Measurements from ENCODE around the gene MYO15B. TPM values are rescaled to one million over a fixed set of nuclear protein-coding genes. Genes with fewer than 3 reads are reported as not detected.

MYO15B gene
- total and polyA plus RNA-seq, 2 of the 13 experiments (the other 11 are each of a cell fraction or from before 2014, with no cell fraction given) = 2.8 to 8.1 TPM

GRCh38 chr17:75601057-75601987, 13.7 kb downstream of the MYO15B start (continued):
- no peak for TF ChIP-seq MAZ (IDR thresholded peaks at IDR 0.05; ENCODE audit: borderline replicate concordance, low read depth, low read length)
- no peak for TF ChIP-seq MAZ (CRISPR knock-in tag; IDR thresholded peaks at IDR 0.05; ENCODE audit: low read depth)
- no peak for TF ChIP-seq CHD2 (IDR thresholded peaks at IDR 0.05; ENCODE audit: low read depth, low read length)
- TF ChIP-seq ZBTB42 (CRISPR knock-in tag; IDR thresholded peaks at IDR 0.05) = no peak
- no peak for TF ChIP-seq KDM3A (CRISPR knock-in tag; IDR thresholded peaks at IDR 0.05; ENCODE audit: low read depth)
- TF ChIP-seq TCF7L2 (IDR thresholded peaks at IDR 0.05; ENCODE audit: low read depth, low read length) = no peak
- no peak for TF ChIP-seq ERF (CRISPR knock-in tag; IDR thresholded peaks at IDR 0.05)
- TF ChIP-seq STAT5B (CRISPR knock-in tag; IDR thresholded peaks at IDR 0.05) = no peak
- no peak for TF ChIP-seq ELF4 (CRISPR knock-in tag; IDR thresholded peaks at IDR 0.05; ENCODE audit: borderline replicate concordance)
- 0 out of 2 replicates have a peak, but pooled peaks have one; percentile 4 for TF ChIP-seq MXD3 (CRISPR knock-in tag; IDR thresholded peaks at IDR 0.05)
- TF ChIP-seq MBNL3 (CRISPR knock-in tag; conservative IDR thresholded peaks at IDR 0.05) = no peak
- TF ChIP-seq HOXD1 (CRISPR knock-in tag; IDR thresholded peaks at IDR 0.05) = no peak
- TF ChIP-seq DRAP1 (CRISPR knock-in tag; IDR thresholded peaks at IDR 0.05) = no peak
- peak; percentile 67; the same call in 1 of the 2 replicates for TF ChIP-seq HNF1B (CRISPR knock-in tag; IDR thresholded peaks at IDR 0.05)
- TF ChIP-seq ZNF407 (CRISPR knock-in tag; IDR thresholded peaks at IDR 0.05; ENCODE audit: not compliant biosample characterization) = no peak
- TF ChIP-seq SMAD3 (CRISPR knock-in tag; IDR thresholded peaks at IDR 0.05) = 0 out of 2 replicates have a peak, but pooled peaks have one; percentile 20
- TF ChIP-seq MLX (CRISPR knock-in tag; IDR thresholded peaks at IDR 0.05) = no peak

Measured in HepG2 (cell line).